HUES6 (cell line): ENCODE measurements around the gene MTMR3.
"Not testable (repeated sequence)": the region's sequence is repeated elsewhere in the genome, so short reads cannot be mapped to it uniquely, and the experiment has no call there.

Experiments
- H3K27ac ChIP-seq: 2 replicates; pipeline ENCODE4 v1.7.0; 2013; ENCODE audit warnings: low read depth, mild to moderate bottlenecking, low read length, inconsistent platforms
- H3K27me3 ChIP-seq: 2 replicates; pipeline ENCODE4 v1.6.1; 2013; ENCODE audit warnings: low read length; ENCODE audit not compliant: control insufficient read depth, insufficient read depth
- H3K36me3 ChIP-seq: 2 replicates; pipeline ENCODE4 v1.6.1; 2013; ENCODE audit warnings: low read length; ENCODE audit not compliant: control insufficient read depth, insufficient read depth
- H3K4me1 ChIP-seq: 2 replicates; pipeline ENCODE4 v1.6.1; 2013; ENCODE audit warnings: low read length; ENCODE audit not compliant: control insufficient read depth, insufficient read depth
- H3K4me3 ChIP-seq: 2 replicates; pipeline ENCODE4 v1.5.1; 2013; ENCODE audit warnings: low read depth, low read length
- H3K9ac ChIP-seq: one replicate; pipeline ENCODE4 v1.6.1; 2013; ENCODE audit warnings: mild to moderate bottlenecking, low read length
- H3K9me3 ChIP-seq: 2 replicates; pipeline ENCODE4 v1.6.1; 2013; ENCODE audit warnings: low read depth, low read length; ENCODE audit not compliant: control insufficient read depth, insufficient read depth

The MTMR3 gene

DNA sequence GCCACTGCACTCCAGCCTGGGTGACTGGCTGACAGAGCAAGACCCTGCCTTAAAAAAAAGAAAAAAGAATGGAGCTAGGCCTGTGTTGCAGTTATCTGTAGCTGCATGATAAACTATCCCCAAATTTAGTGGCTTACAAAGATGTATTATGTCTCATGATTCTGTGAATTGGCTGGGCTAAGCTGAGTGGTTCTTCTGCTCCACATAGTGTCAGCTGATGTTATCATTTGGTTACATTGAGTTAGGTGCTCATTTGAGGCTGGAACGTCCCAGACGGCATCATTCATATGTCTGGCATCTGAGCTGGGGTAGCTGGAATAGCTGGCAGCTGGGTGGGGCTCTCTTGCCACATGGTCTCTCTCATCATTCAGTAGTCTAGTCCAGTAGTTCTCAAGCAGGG lies 36.7 kb upstream of the MTMR3 start:
- H3K27ac ChIP-seq, result no peak overlapping the region
- no peaks in the 10 kb centered on the region for H3K27me3 ChIP-seq
- peaks cover 8% of the 10 kb centered on the region for H3K4me1 ChIP-seq
- H3K36me3 ChIP-seq, result no peaks in the 10 kb centered on the region
- no peak overlapping the region for H3K9ac ChIP-seq
- H3K9me3 ChIP-seq, result peaks cover 6% of the 10 kb centered on the region; the same call in 1 of the 2 replicates
- H3K4me3 ChIP-seq, result no peak overlapping the region

DNA sequence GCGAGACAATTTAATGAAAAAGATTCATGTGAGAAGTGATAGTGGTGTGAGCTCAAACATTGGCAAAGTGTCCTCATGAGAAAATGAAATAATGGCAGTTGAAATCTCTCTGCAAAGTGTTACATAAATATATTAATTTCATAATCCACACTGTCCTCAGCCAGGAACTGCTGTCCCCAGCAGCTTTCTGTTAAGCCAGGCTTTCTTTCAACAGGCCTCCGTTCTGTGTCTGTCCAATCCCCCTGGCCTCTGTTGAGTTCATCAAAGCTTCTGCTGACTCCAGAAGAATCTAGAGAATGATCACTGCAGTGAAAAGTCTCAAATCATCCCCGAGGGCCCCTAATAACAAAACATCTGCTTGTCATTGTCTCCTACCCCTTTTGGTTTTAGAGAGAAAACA lies 34.9 kb upstream of the MTMR3 start:
- no peak overlapping the region for H3K27ac ChIP-seq
- no peak overlapping the region for H3K9ac ChIP-seq
- no peaks in the 10 kb centered on the region for H3K27me3 ChIP-seq
- H3K4me3 ChIP-seq, result no peak overlapping the region
- H3K36me3 ChIP-seq, result no peaks in the 10 kb centered on the region
- H3K4me1 ChIP-seq, result no peaks in the 10 kb centered on the region
- H3K9me3 ChIP-seq, result peaks cover 6% of the 10 kb centered on the region; the same call in 1 of the 2 replicates

DNA sequence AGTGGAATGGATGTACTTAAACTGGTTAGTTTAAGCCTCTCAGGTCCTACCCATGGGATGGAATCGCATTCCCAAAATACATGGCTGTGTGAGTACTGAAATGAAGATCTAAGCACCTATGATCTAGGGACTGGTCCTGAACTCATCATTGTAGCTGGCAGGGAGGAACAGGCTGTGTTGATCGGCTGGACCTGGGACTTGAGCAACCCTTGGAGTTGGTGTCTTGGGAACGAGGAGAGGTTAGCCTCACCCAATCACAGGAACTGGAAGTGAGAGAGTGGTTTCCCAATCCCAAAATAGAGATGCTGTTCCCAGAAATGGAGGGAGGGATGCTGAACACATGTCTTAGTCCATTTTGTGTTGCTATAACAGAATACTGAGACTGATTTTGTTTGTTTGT lies 28.5 kb upstream of the MTMR3 start:
- Histone ChIP-seq H3K9ac (no peak overlapping the region), H3K4me1 (no peaks in the 10 kb centered on the region), H3K36me3 (no peaks in the 10 kb centered on the region), H3K27ac (no peak overlapping the region), H3K4me3 (no peak overlapping the region), H3K27me3 (no peaks in the 10 kb centered on the region), H3K9me3 (no peaks in the 10 kb centered on the region)

DNA sequence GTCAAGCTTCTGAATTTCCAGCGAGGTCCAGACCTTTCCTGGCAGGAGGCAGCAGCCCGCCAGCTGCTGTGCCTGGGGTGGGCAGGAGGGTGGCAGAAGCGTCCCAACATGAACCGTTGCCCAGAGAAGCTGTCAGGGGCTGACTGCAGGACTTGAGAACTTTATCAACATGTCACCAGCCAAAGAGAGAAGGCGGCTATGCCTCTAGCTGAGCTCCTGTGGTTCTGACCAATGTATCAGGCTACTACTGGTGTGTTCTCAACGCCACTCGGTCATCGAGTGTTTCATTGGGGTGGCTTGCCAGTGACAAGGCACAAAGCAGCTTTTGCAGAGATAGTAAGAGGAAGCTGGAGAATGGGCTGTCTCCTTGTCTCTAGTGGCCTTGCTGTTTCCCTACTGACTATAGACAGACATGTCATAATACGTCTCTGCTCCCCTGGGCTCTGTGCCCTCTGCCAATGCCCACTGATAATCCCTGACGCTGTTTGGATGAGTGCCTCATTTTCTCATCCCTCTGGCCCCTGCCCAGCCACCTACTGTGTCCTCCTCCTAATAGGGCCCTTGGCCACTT lies 27.3 kb upstream of the MTMR3 start:
- H3K9me3 ChIP-seq, result no peaks in the 10 kb centered on the region
- H3K27ac ChIP-seq, result no peak overlapping the region
- no peaks in the 10 kb centered on the region for H3K36me3 ChIP-seq
- no peaks in the 10 kb centered on the region for H3K27me3 ChIP-seq
- no peak overlapping the region for H3K4me3 ChIP-seq
- H3K4me1 ChIP-seq, result no peaks in the 10 kb centered on the region
- H3K9ac ChIP-seq, result no peak overlapping the region

DNA sequence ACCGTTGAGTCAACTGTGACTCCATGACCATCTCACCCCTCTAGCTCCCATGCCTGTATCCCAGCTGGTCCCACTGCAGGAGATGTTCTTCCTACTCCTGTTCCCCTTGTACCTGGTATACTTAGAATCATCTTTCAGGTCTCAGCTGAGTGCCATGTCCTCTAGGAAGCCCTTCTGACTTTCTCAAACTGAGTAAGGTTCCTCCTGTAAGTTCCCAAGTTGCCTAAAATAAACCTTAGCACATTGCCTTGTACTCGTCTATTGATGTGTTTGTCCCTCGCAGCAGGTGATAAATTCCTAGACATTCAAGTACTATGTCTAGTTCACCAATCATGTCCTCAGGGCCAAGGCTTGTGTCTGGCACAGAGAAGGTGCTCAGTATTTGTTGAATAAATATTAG lies 26.5 kb upstream of the MTMR3 start:
- H3K9ac ChIP-seq, result no peak overlapping the region
- H3K36me3 ChIP-seq, result no peaks in the 10 kb centered on the region
- no peaks in the 10 kb centered on the region for H3K4me1 ChIP-seq
- H3K4me3 ChIP-seq, result no peak overlapping the region
- H3K27ac ChIP-seq, result no peak overlapping the region
- no peaks in the 10 kb centered on the region for H3K27me3 ChIP-seq
- no peaks in the 10 kb centered on the region for H3K9me3 ChIP-seq

DNA sequence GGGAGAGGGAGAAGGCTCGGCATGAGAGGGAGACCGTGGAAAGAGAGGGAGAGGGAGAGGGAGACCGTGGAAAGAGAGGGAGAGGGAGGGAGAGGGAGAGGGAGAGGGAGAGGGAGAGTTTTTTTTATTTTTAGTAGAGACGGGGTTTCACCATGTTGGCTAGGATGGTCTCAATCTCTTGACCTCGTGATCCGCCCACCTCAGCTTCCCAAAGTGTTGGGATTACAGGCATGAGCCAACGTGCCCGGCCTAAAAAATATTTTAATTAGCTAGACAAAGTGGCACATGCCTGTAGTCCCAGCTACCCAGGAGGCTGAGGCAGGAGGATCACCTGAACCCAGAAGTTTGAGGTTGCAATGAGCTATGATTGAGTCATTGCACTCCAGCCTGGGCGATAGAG lies 23.9 kb upstream of the MTMR3 start:
- H3K9me3 ChIP-seq, H3K9ac ChIP-seq, H3K36me3 ChIP-seq, H3K4me1 ChIP-seq, H3K27me3 ChIP-seq, H3K27ac ChIP-seq, H3K4me3 ChIP-seq: not testable (repeated sequence)

DNA sequence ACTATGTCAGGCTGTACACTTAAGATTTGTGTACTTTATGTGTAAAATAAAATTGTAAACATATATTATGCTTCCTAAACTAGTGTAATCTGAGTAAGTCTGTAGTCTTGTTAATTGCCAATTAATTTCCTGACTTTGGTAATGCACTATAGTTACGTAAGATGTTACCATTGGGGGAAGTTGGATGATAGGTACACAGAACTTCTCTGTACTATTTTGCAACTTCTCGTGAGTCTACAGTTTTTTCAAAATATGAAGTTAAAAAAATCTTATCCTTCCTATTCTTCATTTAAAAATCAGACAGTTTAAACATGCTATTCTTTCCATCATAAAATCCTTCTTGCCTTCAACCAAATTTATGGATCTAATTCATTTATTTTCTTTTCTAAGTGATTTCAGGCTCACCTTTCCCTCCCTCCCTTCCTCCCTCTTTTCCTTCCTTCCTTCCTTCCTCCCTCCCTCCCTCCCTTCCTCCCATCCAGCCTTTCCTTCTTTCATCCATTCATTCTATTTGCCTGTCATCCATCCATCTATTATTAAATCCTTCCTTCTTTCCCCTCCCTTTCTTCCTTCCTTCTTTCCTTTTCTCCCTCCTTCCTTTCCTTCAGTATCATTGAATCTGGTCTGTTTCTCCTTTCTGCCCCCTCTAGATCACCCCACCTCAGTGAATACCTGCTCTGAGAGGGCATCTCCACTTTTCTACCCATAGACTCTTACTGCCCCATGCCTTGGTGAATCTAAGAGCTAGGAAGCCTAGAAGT lies 22.8 kb upstream of the MTMR3 start:
- H3K9ac ChIP-seq, result no peak overlapping the region
- no peak overlapping the region for H3K4me3 ChIP-seq
- no peaks in the 10 kb centered on the region for H3K27me3 ChIP-seq
- H3K4me1 ChIP-seq, result no peaks in the 10 kb centered on the region
- no peaks in the 10 kb centered on the region for H3K36me3 ChIP-seq
- H3K9me3 ChIP-seq, result no peaks in the 10 kb centered on the region
- no peak overlapping the region for H3K27ac ChIP-seq

DNA sequence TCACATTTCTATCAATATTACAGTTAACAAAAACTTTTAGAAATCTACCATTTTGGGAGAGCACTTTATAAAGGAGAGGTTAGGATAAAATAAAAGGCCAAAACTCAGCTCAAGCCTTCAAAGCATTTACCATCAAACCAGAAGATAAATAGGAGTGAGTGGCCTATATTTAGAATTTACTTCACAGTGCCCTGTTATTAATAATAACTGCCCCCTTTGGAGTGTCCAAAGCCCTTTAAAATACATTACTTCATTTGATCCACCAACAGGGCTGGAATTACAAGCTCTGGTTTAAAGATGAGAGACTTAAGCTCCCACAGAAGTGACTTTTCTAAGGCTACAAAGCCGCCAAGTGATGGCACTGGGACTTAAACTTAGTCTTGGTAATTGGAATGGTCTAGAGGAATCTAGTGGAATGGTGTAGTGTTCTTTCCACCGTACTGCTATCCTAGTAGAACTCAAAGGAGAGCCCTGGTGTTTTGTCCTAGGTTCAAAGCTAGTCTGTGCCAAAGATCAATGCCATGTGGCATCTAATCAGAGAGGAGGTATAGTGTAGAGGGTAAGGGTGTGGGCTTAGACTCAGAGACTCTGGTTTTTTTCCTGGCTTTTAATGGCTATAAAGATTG lies 21.2 kb upstream of the MTMR3 start:
- Histone ChIP-seq H3K4me3 (no peak overlapping the region), H3K27ac (no peak overlapping the region), H3K4me1 (no peaks in the 10 kb centered on the region)

DNA sequence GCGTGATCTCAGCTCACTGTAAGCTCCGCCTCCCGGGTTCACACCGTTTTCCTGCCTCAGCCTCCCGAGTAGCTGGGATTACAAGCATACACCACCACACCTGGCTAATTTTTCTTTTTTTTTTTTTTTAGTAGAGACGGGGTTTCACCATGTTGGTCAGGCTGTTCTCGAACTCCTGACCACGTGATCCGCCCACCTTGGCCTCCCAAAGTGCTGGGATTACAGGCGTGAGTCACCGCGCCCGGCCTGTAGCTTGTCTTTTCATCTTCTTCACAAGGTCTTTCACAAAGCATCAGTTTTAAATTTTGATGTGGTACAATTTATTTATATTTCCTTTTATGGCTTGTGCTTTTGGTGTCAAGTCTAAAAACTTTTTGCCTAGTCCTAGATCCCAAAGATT lies 17.4 kb upstream of the MTMR3 start:
- not testable (repeated sequence) for H3K27me3 ChIP-seq, H3K27ac ChIP-seq, H3K36me3 ChIP-seq, H3K4me1 ChIP-seq, H3K4me3 ChIP-seq, H3K9ac ChIP-seq, H3K9me3 ChIP-seq

More for the DNA sequence above, 21.2 kb upstream of the MTMR3 start:
- H3K36me3 ChIP-seq, result no peaks in the 10 kb centered on the region
- no peaks in the 10 kb centered on the region for H3K27me3 ChIP-seq
- H3K9me3 ChIP-seq, result no peaks in the 10 kb centered on the region
- no peak overlapping the region for H3K9ac ChIP-seq

DNA sequence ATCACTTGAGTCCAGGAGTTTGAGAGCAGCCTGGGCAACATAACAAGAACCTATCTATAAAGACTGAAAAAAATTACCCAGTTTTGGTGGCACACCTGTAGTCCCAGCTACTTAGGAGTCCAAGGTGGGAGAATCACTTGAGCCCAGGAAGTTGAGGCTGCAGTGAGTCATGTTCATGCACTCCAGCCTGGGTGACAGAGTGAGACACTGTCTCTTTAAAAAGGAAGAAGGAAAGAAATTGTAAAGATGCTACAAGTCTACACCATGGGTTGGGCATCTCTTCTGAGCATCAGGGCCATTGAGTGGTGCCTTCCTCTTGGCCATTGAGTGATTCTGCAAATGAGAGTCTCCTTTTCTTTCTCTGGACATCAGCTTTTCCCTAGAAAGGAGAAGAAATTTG lies 15.7 kb upstream of the MTMR3 start:
- no peaks in the 10 kb centered on the region for H3K9me3 ChIP-seq
- no peak overlapping the region for H3K4me3 ChIP-seq
- H3K9ac ChIP-seq, result no peak overlapping the region
- peaks cover 17% of the 10 kb centered on the region for H3K4me1 ChIP-seq
- H3K27ac ChIP-seq, result no peak overlapping the region
- no peaks in the 10 kb centered on the region for H3K27me3 ChIP-seq
- H3K36me3 ChIP-seq, result no peaks in the 10 kb centered on the region

DNA sequence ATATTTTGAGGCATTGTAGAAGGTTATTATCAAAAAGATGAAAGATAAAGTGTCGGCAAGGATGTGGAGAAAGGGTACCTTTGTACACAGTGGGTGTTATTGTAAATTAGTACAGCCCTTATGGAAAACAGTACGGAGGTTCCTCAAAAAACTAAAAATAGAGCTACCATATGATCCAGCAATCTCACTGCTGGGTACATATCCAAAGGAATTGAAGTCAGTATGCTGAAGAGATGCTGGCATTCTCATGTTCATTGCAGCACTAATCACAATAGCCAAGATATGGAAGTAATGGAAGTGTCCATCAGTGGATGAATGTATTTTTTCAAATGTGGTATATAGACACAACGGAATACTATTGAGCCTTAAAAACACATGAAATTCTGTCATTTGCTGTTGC lies 15.1 kb upstream of the MTMR3 start:
- H3K27me3 ChIP-seq, result no peaks in the 10 kb centered on the region
- no peaks in the 10 kb centered on the region for H3K9me3 ChIP-seq
- H3K27ac ChIP-seq, result no peak overlapping the region
- no peaks in the 10 kb centered on the region for H3K36me3 ChIP-seq
- H3K4me3 ChIP-seq, result no peak overlapping the region
- H3K9ac ChIP-seq, result no peak overlapping the region
- H3K4me1 ChIP-seq, result peaks cover 23% of the 10 kb centered on the region
